ENCODE results near the gene HIVEP3. TPM values are rescaled to one million over a fixed set of nuclear protein-coding genes. Genes with fewer than 3 reads are reported as not detected.

The HIVEP3 gene
- total RNA-seq, 1 donor from 2014 or later, result 76.7 TPM

- peak overlapping the region; percentile 86 for H3K4me3 Mint-ChIP-seq
- peaks cover 7% of the 10 kb centered on the region for H3K9me3 Mint-ChIP-seq
- no peak for DNase-seq (ENCODE audit: low spot score)
- intact Hi-C loops (cut with micrococcal nuclease), result loop anchor here (1.0 to 5.0 kb wide), 6 partner anchors 56 to 347 kb away; no protein-coding TSS in a partner anchor
- H3K27ac Mint-ChIP-seq, result peak overlapping the region; percentile 95
- peaks cover 5% of the 10 kb centered on the region for H3K36me3 Mint-ChIP-seq (ENCODE audit: low read depth)
- H3K4me1 Mint-ChIP-seq (ENCODE audit: low read depth), result peaks cover 67% of the 10 kb centered on the region
- peaks cover 4% of the 10 kb centered on the region for H3K27me3 Mint-ChIP-seq (ENCODE audit: insufficient read depth)
Measured at GRCh38 chr1:41919131-41919530, 409 bp upstream of the HIVEP3 start.

GRCh38 chr1:41917835-41918449 lies 780 bp downstream of the HIVEP3 start:
- H3K4me1 Mint-ChIP-seq (ENCODE audit: low read depth), result peaks cover 79% of the 10 kb centered on the region
- H3K36me3 Mint-ChIP-seq (ENCODE audit: low read depth), result peaks cover 5% of the 10 kb centered on the region
- peak overlapping the region; percentile 76 for H3K4me3 Mint-ChIP-seq
- peaks cover 2% of the 10 kb centered on the region for H3K27me3 Mint-ChIP-seq (ENCODE audit: insufficient read depth)
- H3K9me3 Mint-ChIP-seq, result peaks cover 7% of the 10 kb centered on the region
- intact Hi-C loops (cut with micrococcal nuclease), result loop anchor here (2.0 to 5.0 kb wide), 5 partner anchors 55 to 346 kb away; no protein-coding TSS in a partner anchor
- DNase-seq (ENCODE audit: low spot score), result no peak
- peak overlapping the region; percentile 40 for H3K27ac Mint-ChIP-seq

DNA sequence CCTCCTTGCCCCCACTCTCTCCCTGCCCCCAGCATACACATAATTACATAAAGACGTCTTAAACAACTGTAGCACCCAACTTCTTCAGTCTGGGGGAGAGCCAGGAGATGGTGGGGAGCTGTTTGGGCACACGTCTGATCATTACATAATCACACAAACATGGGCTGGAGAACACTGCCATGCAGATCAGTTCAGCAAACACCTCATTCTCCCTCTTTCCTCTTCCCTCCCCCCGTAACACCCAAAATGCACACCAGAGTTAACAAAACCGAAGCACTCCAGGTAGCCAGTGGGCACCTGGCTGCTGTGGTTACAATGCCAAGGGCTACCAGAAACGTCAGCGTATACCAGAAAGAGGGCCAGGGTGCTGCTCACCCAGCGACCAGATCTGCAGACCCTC lies 1.6 kb downstream of the HIVEP3 start:
- H3K36me3 Mint-ChIP-seq (ENCODE audit: low read depth), result peaks cover 5% of the 10 kb centered on the region
- intact Hi-C loops (cut with micrococcal nuclease), result loop anchor here (5.0 kb wide), 3 partner anchors 125 to 345 kb away; no protein-coding TSS in a partner anchor
- H3K9me3 Mint-ChIP-seq, result peaks cover 7% of the 10 kb centered on the region
- H3K27ac Mint-ChIP-seq, result peak overlapping the region; percentile 40
- no peak for DNase-seq (ENCODE audit: low spot score)
- H3K4me1 Mint-ChIP-seq (ENCODE audit: low read depth), result peaks cover 87% of the 10 kb centered on the region
- H3K27me3 Mint-ChIP-seq (ENCODE audit: insufficient read depth), result no peaks in the 10 kb centered on the region
- H3K4me3 Mint-ChIP-seq, result peak overlapping the region; percentile 76

DNA sequence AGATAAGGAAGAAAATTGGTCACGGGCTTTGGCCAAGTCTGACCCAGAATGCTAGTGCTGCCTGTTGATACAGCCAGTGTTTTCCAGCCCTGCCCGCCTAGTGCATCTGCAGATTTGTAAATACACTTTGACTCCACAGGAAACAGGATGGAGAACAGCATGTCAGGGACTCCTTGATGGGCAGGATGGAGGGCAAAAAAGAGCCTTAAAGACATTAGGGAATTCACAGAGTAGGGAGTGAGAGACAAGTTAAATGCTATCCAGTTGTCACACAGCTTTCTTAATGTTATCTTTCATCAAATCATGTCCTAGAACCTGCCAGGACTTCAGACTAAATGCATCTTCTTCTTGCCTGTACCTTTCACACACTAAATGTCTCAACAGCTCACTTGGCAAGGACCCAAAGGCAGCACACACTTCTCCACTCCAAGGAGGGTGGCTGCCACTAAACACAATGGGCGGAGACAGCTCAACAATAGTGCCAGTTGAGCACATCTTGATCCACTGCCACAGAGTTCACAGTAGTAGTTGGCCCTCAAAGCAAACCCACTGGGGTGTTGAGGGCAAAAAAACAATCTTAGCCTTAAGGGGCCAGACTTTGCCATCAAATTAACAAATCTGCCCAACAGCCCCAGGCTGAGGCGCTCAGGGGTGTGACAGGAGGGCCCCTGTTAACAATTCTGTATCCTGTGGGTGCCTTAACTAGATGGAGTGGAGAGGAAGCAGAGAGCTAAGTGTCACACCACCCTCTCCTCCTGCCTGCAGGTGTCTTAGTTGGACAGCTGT lies 2.7 kb downstream of the HIVEP3 start:
- peaks cover 4% of the 10 kb centered on the region for H3K36me3 Mint-ChIP-seq (ENCODE audit: low read depth)
- H3K27me3 Mint-ChIP-seq (ENCODE audit: insufficient read depth), result peaks cover 1% of the 10 kb centered on the region
- H3K4me1 Mint-ChIP-seq (ENCODE audit: low read depth), result peaks cover 88% of the 10 kb centered on the region
- peaks cover 5% of the 10 kb centered on the region for H3K9me3 Mint-ChIP-seq
- peak overlapping the region; percentile 76 for H3K27ac Mint-ChIP-seq
- no peak for DNase-seq (ENCODE audit: low spot score)
- intact Hi-C loops (cut with micrococcal nuclease), result loop anchor here (5.0 kb wide), 3 partner anchors 124 to 344 kb away; no protein-coding TSS in a partner anchor
- H3K4me3 Mint-ChIP-seq, result peak overlapping the region; percentile 76

DNA sequence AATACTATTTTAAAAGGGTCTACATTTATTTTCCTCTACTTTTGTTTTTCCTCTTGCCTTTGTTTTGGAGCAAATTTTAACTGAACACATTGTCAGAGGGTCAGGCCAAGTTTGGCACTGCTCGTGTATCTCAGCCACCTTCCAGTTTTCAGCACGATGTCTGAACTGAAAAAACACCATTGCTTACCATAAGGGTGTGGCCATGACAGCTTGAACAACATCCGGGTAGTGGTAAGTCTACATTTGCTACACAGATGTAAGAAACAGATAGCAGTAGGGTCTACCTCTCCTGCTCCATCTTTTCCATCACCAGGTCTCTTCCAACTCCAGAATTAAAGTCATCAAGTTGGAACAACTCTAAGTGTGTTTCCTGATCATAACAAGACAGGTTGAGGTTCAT lies 4.2 kb downstream of the HIVEP3 start:
- intact Hi-C loops (cut with micrococcal nuclease), result loop anchor here (1.0 kb wide), 1 partner anchor 16 kb away; no protein-coding TSS in a partner anchor
- H3K4me1 Mint-ChIP-seq (ENCODE audit: low read depth), result peaks cover 75% of the 10 kb centered on the region
- H3K9me3 Mint-ChIP-seq, result peaks cover 6% of the 10 kb centered on the region
- H3K4me3 Mint-ChIP-seq, result peak overlapping the region; percentile 54
- no peak for DNase-seq (ENCODE audit: low spot score)
- H3K27me3 Mint-ChIP-seq (ENCODE audit: insufficient read depth), result peaks cover 1% of the 10 kb centered on the region
- peak overlapping the region; percentile 95 for H3K27ac Mint-ChIP-seq
- peaks cover 7% of the 10 kb centered on the region for H3K36me3 Mint-ChIP-seq (ENCODE audit: low read depth)

DNA sequence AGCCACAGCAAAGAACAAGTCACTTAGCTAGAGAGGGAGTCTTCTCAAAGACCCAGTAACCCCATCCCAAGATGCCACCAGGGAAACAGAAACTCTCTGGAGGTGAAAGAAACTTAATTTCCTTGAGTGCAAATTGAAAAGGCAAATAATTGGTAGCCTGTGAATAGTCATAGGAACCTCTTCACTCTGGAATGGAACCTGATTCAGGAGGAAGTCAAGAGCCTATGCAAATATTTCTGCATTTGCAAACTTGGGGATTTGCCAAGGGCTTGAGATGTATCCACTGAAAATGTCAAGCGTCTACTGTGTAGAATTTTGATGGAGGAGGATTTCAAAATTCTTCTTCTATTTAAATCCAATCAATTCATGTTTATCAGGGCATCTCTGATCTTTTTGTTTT lies 5.7 kb downstream of the HIVEP3 start:
- Mint-ChIP-seq H3K4me3 (no peak overlapping the region), H3K9me3 (peaks cover 16% of the 10 kb centered on the region), H3K4me1 (ENCODE audit: low read depth) (peaks cover 68% of the 10 kb centered on the region), H3K36me3 (ENCODE audit: low read depth) (peaks cover 13% of the 10 kb centered on the region), H3K27me3 (ENCODE audit: insufficient read depth) (peaks cover 6% of the 10 kb centered on the region), H3K27ac (no peak overlapping the region)
- intact Hi-C loops (cut with micrococcal nuclease), result no loop called here
- no peak for DNase-seq (ENCODE audit: low spot score)

DNA sequence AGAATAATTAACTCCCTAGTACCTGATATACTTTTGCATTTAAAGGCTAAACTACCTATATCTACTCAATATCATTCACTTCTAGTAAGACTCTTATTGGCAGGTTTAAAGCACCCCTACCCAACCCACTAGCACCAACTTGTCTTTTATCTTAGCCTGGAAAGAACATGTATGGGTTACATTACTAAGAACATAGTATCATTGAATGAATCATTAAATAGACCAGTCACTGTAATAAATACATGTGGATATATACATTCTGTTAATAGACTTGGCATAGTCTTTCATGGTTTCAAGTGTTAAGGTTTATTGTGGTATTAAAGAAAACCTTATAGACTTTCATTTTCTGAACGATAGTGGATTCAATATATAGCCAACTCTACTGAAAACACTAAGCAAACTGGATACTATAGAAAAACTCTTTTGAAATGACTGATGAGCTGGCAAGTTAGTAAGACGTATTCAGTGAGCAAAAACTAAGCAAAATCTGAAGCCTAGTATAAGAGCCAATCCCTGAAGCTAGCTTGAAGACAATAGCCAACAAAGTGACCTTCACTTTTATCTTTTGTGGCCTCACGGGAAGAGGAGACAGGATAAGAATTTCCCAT lies 10.3 kb downstream of the HIVEP3 start:
- peaks cover 56% of the 10 kb centered on the region for H3K4me1 Mint-ChIP-seq (ENCODE audit: low read depth)

GRCh38 chr1:41907446-41907845 lies 11.3 kb downstream of the HIVEP3 start:
- intact Hi-C loops (cut with micrococcal nuclease), result no loop called here
- Mint-ChIP-seq H3K27ac (no peak overlapping the region), H3K36me3 (ENCODE audit: low read depth) (peaks cover 18% of the 10 kb centered on the region), H3K27me3 (ENCODE audit: insufficient read depth) (peaks cover 6% of the 10 kb centered on the region), H3K4me3 (no peak overlapping the region), H3K4me1 (ENCODE audit: low read depth) (peaks cover 56% of the 10 kb centered on the region), H3K9me3 (peaks cover 16% of the 10 kb centered on the region)
- no peak for DNase-seq (ENCODE audit: low spot score)

More for the DNA sequence above, 10.3 kb downstream of the HIVEP3 start:
- Mint-ChIP-seq H3K36me3 (ENCODE audit: low read depth) (peaks cover 18% of the 10 kb centered on the region), H3K4me3 (no peak overlapping the region), H3K27ac (no peak overlapping the region), H3K9me3 (peaks cover 16% of the 10 kb centered on the region), H3K27me3 (ENCODE audit: insufficient read depth) (peaks cover 6% of the 10 kb centered on the region)
- DNase-seq (ENCODE audit: low spot score), result no peak
- intact Hi-C loops (cut with micrococcal nuclease), result no loop called here

GRCh38 chr1:41906943-41907342 lies 11.8 kb downstream of the HIVEP3 start:
- intact Hi-C loops (cut with micrococcal nuclease), result no loop called here
- H3K4me1 Mint-ChIP-seq (ENCODE audit: low read depth), result peaks cover 56% of the 10 kb centered on the region
- peaks cover 16% of the 10 kb centered on the region for H3K9me3 Mint-ChIP-seq
- H3K4me3 Mint-ChIP-seq, result no peak overlapping the region
- H3K27me3 Mint-ChIP-seq (ENCODE audit: insufficient read depth), result peaks cover 6% of the 10 kb centered on the region
- peaks cover 18% of the 10 kb centered on the region for H3K36me3 Mint-ChIP-seq (ENCODE audit: low read depth)
- H3K27ac Mint-ChIP-seq, result no peak overlapping the region
- no peak for DNase-seq (ENCODE audit: low spot score)

GRCh38 chr1:41905093-41905675 lies 13.5 kb downstream of the HIVEP3 start:
- DNase-seq (ENCODE audit: low spot score), result no peak
- Mint-ChIP-seq H3K4me1 (ENCODE audit: low read depth) (peaks cover 70% of the 10 kb centered on the region), H3K4me3 (no peak overlapping the region), H3K27ac (no peak overlapping the region), H3K9me3 (peaks cover 11% of the 10 kb centered on the region), H3K36me3 (ENCODE audit: low read depth) (peaks cover 14% of the 10 kb centered on the region), H3K27me3 (ENCODE audit: insufficient read depth) (peaks cover 5% of the 10 kb centered on the region)
- intact Hi-C loops (cut with micrococcal nuclease), result no loop called here

DNA sequence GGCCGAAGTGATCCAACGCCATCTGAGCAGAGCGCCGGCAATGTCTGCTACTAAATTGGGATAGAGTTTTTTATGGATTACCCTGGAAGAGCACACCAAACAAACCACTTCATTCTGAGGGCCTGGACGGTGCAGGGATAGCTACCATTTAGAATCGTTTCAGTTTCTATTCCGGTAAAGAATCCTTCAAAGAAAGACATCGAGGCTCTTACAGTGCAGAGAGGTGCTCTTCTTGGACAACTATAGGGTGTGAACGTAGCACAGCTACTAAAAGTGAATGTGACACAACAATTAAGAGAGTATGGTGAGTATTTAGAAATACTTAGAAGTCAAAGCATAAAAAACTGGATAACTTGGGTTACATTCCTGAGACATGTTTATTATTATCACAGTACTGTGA lies 16.1 kb downstream of the HIVEP3 start:
- Mint-ChIP-seq H3K4me3 (peak overlapping the region; percentile 11), H3K9me3 (no peaks in the 10 kb centered on the region), H3K27me3 (ENCODE audit: insufficient read depth) (no peaks in the 10 kb centered on the region), H3K4me1 (ENCODE audit: low read depth) (peaks cover 85% of the 10 kb centered on the region), H3K36me3 (ENCODE audit: low read depth) (peaks cover 10% of the 10 kb centered on the region), H3K27ac (peak overlapping the region; percentile 59)
- intact Hi-C loops (cut with micrococcal nuclease), result loop anchor here (1.0 kb wide), 1 partner anchor 10 kb away; no protein-coding TSS in a partner anchor
- DNase-seq (ENCODE audit: low spot score), result no peak

DNA sequence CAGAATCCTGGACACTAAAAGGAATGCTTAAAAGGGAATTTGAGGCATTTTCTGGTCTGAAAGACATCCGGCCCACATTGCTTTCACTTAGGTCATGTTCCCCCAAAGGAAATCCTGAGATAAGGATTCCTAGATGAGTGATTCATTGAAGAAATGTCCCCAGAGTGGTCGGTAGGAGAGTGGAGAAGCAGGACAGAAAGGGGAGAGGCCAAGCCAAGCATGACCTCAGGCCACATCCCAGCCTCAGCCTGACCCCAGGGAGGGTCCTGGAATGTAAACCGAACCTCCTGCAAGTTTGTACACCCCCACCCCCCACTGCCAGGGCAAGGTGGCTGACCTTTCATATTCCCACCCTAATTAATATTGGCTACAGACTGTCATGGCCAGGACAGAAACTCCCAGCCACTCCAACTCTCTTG lies 16.6 kb downstream of the HIVEP3 start:
- Mint-ChIP-seq H3K9me3 (no peaks in the 10 kb centered on the region), H3K27ac (peak overlapping the region; percentile 38), H3K36me3 (ENCODE audit: low read depth) (peaks cover 8% of the 10 kb centered on the region), H3K4me1 (ENCODE audit: low read depth) (peaks cover 86% of the 10 kb centered on the region), H3K4me3 (peak overlapping the region; percentile 23), H3K27me3 (ENCODE audit: insufficient read depth) (no peaks in the 10 kb centered on the region)
- intact Hi-C loops (cut with micrococcal nuclease), result no loop called here
- no peak for DNase-seq (ENCODE audit: low spot score)

Data from activated T-helper 1 cell treated with anti-CD3 and anti-CD28 coated beads, Interleukin-12 subunit alpha, Interleukin-12 subunit beta, Interleukin-2, Interleukin-4 antibody, amounts not matched to agents 30 ng/mL and 10 ng/mL and 1 ng/mL, durations not matched to agents 14 hours and 24 hours and 36 hours (primary cell).